Activated CD4-positive, CD25-positive, alpha-beta regulatory T cell treated with anti-CD3 and anti-CD28 coated beads, Interleukin-2, amount 50 U/mL, for 16 hours (primary cell): ENCODE measurements around the gene PBX3.

Experiments
- DNase-seq: peaks from one replicate; pipeline ENCODE4 v3.0.0-alpha.2; 2020; ENCODE audit warnings: low read depth, low spot score

PBX3 gene

DNA sequence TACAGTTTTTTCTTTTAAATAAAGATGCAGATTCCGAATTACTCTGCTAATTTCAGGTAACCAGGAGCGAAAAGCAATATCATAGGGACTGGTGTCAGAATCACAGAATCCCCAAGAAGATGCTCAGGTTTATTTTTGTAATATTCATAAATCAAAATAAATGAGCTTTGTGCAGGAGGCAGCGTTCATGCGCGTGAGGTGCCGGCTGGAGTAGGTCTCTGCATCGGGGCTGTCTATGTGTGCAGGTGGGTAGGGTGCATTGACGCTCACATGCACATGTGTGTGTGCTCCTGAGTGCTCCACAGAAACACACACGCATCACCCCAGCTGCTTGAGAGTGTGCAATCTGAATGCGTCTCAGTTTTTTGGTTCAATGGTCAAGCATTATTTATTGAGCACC is 226.4 kb downstream of the PBX3 start:
- DNase-seq: no peak

DNA sequence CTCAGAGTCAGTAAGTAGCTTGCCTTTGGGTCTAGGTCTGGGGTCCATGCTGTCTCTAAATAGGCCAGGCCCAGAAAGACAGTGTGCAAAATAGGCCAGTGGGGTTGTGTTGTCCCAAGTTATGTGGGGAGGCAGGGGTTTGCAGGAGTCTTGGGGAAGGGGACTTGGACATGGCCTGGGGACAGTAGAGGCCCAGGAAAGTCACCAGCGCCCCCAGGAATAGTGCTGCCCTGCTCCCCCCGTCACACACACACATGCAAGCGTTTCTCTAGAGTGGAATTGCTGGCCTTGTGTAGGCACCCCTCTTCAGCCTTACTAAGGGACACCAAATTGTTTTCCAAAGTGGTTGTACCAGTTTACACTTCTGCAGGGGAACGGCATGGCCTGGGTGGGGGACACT is 227.5 kb downstream of the PBX3 start:
- DNase-seq: no peak

DNA sequence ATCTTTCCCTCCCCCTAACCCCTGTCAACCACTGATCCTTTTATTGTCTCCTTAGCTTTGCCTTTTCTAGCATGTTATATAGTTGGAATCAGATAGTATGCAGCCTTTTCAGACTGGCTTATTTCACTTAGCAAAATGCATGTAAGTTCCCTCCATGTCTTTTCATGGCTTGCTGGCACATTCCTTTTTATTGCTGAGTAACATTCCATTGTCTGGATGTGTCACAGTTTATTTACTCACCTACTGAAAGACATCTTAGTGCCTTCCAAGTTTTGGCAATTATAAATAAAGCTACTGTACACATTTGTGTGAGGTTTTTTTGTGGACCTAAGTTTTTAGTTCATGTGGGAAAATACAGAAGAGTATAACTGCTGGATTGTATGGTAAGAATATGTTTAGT is 230.1 kb downstream of the PBX3 start:
- no peak for DNase-seq

DNA sequence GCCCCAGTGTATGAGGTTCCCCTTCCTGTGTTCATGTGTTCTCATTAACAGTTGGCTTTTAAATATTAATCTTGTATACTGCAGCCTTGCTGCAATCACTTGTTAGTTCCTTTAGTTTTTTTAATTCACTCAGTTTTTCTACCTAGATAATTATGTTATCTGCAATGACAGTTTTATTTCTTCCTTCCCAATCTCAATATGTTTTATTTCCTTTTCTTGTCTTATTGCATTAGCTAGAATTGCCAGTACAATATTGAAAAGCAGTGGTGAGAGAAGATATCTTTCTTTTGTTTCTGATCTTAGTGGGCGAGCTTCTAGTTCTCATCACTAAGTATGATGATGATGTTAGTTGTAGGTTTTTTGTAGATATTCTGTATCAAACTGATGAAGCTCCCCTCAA is 232.2 kb downstream of the PBX3 start:
- DNase-seq: no peak

DNA sequence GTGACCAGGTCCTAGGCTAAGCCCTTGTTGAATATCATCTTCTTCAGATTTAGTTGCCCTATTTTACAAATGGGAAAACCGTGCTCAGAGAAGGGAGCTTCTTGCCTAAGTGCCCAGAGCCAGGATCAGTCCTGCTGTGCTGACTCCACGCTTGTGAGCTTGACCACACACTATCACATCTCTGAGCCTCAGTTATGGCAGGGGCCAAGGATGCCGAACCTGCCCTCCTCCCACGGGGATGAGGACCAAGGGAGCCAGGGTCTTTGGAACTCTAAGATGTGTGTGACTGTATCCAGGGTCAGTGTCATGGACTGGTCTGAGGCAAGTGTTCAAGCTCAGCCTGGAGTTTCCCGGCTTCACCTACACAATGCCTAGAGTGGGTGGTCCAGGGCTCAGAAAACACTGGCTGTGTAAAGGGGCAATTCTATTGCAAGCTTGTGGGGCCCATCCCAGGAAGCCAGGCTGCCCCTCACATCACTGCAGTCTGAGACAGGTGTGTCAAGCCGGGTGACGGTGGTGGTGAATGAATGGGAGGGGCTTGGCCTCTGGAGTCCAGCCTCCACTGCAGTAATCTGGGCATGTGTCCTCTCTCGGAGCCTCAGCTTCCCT is 235.7 kb downstream of the PBX3 start:
- DNase-seq: no peak

DNA sequence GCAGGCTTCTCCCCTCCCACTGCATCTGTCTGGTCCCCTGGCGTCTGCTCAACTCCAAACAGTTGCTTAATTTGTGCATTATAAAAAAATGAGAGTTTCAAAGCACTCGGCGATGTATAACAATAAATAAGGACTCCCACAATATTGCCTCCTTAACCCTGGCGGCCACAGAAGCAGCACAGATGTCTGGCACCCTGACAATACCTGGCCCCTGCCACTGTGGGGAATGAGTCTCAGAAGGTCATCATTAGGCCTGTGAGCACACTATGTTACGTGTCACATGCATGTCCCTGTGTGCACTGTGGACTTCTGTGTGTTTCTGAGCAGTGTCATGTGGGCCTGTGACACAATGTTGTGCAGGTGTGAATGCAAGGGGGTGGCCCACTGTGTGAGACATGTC is 236.5 kb downstream of the PBX3 start:
- no peak for DNase-seq

DNA sequence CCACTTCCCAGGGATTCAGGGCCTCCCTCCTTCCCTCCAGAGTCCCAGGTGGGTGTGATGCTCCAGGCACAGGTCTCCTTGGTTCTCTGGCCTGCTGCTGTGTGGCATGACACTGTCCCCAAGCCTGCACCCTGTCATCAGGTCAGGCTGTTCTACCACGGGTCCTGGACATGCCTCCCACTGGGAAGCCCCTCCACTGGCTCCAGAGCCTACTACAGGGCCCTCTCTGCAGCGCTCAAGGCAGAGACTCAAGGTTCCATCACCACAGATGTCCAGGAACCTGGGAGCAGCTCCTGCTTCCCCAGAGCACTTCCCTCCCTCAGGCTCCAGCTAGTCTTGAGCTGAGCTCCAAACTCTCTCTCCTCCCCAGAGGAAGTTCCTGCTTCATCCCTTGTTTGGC is 237.3 kb downstream of the PBX3 start:
- DNase-seq: no peak

DNA sequence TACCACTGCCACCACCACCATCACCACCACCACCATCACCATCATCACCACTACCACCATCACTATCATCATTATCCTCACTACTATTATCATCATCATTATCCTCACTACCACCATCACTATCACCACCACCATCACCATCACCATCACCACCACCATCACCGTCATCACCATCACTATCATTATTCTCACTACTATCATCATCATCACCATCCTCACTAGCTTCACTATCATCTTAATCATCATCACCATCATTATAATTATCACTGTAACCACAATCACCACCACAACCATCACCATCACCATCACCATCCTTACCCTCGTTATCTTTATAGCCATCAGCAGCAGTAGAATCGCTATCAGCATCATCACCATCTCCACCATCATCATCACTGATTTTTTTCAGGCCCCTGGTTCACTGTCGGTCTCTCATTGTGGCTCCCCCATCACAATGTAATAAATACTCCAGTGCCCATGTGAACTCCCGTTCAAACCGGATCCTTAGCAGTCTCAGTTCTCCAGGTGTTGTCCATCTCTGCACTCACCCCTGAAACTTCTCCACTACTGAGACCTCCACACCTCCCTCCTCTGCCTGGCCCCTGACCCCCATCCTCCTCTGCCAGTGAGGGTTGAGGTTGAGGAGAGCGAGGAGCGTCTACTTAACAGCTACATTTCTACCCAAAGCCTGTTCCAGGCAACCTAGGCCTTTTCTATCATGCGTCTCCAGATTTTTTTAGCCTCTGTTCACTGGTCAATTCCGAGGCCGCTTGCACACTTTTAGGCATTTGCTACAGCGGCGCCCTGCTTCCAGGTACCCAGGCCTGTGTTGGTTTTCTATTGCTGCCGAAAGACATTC is 238.2 kb downstream of the PBX3 start:
- no peak for DNase-seq

DNA sequence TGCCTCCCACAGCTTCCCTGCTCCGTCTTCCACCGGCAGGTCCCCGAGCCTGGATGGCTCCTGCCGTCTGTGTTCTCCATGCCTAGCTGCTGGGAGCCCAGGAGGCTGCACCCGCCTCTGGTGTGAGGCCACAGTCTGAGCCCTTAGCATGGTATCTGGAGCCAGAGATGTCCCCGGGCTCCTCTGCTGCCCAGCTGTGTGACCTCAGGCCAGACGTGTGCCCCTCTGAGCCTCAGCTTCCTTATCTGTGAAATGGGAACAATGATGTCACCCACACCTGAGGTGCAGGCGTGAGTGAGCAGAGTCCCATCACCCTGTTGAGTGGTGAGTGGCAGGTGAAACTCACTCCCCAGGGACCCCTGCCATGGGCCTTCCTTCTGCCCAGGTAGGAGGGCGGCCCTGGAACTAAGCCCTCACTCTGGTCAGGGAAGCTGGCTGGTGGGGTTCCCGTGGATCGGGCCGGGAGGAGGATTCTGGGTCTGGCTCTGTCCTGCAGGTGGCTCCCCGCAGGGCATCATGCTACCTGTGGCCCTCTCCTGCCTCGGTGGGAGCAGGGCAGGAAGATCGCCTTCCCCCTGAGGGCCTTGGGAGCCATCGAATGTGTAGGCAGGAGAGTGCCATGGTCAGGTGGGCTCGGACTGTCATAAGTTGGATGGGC is 239.0 kb downstream of the PBX3 start:
- no peak for DNase-seq

DNA sequence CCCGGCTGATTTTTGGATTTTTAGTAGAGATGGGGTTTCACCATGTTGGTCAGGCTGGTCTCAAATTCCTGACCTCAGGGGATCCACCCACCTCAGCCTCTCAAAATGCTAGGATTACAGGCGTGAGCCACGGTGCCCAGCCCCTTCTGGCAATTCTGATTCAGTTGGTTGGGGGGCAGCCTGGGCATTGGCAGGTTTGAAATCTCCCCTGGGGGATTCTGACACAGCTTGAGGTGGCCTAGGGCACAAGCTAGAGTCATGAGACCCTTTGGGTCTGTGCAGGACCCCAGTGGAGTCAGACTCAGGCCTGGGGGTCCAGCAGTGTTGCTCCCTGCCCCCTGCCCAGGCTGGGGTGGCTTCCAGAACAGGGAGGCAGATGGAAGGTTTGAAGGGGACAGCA is 239.8 kb downstream of the PBX3 start:
- DNase-seq: no peak

DNA sequence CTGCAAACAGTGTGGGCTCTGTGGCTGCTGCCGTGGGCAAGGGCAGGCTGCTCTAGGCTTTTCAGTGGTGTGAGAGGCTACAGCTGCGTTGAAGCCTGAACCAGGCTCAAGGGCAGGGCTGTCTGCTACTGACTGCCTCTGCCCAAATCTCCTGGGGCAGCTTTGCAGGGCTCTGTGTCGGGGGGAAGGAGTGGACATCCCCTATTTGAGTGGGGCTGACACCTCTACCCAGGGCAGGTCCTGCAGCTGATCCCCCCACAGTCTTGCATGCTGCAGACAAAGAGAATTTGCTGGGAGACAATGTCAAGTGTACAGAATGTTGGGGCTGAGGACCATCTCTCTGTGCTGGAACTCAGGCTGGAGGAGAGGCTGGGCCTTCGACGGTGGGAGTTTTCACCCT is 240.2 kb downstream of the PBX3 start:
- DNase-seq: no peak

DNA sequence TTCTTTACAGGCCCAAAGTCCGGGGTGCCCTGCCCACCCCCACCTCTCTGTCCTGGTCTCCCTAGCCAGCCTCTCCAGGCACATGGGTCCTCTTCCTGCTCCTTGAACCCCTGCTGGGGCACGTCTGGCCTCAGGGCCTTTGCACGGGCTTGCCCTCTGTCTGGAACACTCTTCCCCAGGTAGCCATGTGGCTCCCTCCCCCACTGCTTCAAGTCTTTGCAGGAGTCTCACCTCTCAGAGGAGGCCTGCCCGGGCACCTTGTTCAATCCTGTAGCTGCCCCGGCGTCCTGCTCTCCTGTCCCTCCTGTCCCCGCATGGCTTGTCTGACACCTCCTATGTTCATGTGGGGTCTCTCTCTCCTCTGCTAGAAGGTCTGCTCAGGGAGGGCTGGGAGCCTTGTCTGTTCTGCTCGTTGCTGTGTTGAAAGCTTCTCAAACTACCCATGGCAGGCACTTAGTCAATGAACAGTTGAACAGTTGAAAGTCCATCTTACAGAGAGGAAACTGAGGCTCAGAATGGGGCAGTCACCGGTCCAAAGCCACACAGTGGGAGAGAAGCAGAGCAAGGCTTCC is 241.4 kb downstream of the PBX3 start:
- no peak for DNase-seq

DNA sequence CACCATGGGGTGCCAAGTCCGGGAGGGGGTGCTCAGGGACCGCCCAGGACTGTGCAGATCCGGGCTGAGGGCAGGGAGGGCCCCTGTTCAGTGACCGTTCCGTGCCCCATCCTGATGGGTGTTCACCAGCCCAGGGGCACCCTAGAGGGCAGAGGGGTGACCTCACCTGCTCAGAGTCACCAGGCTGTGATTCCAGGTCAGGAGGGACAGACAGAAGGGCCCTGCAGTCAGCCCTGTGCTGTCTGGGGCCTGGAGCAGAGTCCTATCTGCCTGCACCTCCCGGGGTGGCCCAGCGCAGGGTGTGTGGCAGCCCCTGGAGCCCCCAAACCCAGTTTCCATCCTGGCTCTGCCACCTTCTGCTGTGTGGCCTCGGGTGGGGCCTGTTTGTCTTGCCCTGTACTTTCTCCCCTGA is 241.9 kb downstream of the PBX3 start:
- no peak for DNase-seq

DNA sequence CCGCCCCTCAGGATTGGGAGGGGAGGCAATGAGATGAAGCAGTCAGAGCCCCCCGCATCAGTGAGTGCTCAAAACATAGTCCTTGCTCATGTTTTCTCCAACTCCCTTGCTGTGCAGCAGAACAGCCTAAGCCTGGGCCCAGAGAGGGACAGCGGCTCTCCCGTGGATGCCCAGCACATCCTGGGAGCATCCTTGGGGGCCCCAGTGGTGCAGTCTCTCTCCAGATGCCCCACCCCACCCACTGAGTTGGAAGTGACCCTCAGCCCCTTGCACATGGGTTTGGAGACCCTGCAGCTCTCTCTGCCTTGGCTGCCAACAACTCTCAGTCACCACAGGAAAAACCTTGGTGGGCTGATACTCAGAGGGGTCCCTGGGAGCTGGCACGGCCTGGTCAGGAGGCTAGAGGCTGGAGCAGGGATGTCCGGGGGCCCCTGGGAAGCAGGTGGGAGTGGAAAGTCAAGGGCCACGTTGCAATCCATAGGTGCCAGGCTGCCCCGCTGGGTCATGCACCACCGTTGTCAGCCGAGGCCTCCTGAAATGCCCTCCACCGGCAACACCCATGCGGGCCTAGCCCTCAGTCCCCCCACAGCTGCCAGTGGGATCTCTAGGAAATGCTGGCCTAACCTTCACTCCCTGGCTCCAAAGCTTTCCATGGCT is 242.5 kb downstream of the PBX3 start:
- DNase-seq: no peak

DNA sequence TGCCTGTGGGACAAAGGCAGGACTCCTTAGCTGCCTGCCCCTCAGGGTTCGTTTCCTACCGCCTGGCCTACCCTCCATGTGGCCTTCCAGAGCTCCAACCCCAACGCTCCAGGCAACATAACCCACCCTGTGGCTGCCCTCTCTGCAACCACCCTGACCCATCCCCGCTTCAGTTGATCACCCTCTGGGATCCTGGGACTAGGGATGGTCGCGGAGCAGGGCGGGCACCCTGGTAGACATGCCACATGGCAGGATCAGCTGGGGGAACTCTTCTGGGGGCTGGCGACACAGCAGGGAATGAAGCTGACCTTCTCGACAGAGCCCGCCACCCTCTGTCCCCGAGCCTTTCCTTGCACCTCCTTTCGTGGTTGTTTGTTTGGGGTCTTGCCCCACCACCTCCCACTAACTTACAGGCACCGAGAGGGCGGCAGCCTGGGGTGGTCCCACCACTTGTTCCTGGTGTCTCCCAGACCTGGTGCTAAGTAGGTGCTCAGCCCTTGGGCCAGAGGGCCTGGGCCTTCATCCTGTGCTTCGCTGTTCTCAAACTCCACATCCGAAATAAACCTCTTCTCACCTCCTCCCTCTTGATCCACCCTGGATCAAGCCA is 243.1 kb downstream of the PBX3 start:
- DNase-seq: no peak

DNA sequence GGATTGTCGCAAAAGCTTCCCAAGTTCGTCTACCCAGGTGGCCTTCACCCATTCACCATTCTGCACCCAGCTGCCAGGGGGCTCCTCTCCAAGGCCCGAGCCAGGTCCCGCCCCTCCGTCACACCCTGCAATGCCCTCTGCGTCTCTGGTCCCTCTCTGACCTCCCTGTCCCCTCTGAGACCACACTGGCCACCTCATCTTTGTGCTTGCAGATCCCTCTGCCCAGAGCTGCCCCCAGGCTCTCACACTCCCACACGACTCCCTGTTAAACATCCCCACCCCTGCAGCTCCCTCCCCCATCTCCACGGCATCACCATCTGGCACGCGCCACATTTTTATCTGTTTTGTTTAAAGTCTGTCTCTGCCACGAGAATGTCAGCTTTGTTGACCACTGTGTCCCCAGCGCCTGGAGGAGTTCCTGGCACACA is 243.6 kb downstream of the PBX3 start:
- no peak for DNase-seq

DNA sequence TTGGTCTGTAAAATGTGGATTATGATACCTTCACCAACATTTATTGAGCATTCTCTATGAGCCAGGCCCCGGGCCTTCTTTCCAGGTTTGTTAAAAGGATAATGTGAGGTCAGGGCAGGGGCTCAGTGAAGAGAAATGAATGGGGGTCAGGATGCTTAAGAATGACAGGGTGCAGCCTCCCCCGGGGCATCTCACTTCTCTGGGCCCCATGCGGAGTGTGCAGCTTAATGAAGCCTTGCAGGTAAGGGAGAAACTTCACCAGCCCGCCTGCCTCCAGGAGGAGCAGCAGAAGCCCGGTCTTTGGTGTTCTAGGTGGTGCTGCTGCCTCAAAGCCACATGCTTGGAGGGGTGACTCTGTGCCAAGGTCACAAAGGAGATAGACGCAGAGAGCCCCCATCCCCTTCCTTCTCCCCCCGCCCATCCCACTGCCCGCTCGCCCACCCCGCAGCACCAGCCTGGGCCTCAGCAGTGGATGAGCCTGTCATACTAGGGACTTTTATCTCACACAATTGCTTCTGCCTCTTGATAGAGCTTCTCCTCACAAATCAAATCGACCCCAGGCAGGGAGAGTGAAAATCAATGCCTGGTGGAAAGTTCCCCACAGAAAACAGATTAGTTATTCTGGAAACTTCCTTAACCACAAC is 244.8 kb downstream of the PBX3 start:
- DNase-seq: no peak

DNA sequence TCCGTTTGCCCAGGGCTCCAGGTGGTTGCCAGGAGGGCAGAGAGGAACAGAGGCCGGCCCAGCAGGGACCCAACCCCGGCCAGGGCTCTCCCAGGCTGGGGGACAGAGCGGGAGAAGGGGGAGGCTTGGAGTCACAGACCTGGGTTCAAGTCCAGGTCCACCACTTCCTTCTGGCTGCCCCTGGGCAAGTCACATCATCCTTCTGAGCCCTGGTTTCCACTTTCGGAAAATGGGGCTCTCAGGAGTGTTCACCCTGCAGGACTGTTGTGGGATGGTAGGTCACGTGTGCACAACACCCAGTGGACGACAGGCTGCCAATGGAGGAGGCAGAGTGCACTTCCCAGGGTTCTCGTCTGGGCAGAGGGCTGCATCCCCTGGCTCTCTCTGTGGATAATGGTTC is 245.4 kb downstream of the PBX3 start:
- DNase-seq: no peak

DNA sequence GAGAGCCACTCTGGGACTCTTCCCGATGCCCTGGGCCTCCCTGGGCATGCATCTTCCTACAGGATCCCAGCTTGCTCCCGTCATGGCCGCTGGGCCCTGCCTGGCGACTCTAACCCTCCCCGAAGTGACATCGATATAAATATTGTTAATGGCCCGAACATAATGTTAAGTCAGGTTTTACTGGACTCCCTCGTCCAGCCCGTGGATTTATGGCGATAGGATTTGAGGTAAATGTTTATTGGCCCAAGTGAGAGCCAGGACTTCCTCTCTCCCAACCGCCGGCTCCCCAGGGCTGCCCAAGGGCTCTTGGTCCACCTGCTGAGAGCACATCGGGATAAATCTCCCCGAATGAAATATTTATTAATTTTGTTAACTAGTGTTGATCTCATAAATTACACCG is 246.3 kb downstream of the PBX3 start:
- DNase-seq: no peak

DNA sequence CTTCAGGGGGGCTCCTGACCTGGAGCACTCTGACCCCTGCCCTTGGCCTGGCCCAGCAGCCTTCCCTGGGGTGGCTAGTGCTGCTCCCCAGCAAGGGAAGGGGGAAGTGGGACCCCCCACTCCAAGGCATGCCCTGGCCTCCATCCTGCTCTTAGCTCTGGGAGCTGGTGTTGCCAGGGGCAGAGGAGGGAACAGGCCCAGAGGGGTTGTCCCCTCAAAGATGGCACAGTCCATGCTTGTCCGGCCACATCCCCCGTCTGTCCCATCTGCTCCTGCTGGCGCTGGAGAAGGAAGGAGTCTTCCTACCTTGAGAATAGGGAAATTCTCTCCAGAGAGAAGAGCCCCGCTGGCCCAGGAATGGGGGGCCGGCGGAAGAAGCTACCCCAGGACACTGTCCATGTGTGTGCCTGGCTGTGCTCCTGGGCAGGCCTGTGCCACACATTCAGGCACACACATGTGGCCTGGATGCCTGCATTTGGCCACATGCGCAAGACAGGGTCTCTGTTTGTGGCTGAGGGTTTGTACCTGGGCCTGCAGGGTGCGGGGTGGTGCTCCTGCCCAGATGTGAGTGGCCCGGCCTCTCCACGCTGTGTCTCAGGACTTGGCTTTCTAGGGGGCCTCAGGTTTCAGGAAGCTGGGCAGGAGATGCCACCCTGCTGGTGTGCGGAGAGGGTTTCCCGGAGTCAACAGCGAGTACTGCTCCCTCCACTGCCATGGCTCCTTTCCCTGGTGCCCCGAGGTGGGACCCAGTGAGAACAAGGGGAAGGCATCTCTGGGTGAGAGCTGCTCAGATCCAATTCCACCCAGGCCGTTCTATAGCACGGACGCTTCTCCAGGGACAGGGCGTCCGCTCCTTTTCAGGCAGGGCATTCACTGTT is 247.1 kb downstream of the PBX3 start:
- DNase-seq: no peak
